Astrocyte (in vitro differentiated cells and primary cell): ENCODE data around the gene SV2C. TPM values are rescaled to one million over a fixed set of nuclear protein-coding genes. Genes with fewer than 3 reads are reported as not detected.

ENCODE experiments used
- DNase-seq: peaks from one replicate; pipeline ENCODE4 v3.0.0-alpha.2; 2010; ENCODE audit warnings: low read depth
- FAIRE-seq: peaks from 2 replicates; lab custom pipeline; 2011; peaks lifted over from hg19 to GRCh38; lab: Jason Lieb, UNC
- H2AFZ ChIP-seq: 2 replicates; pipeline ENCODE4 v1.6.0; 2012; ENCODE audit warnings: low read depth, low read length, inconsistent platforms
- H3K27ac ChIP-seq: 2 replicates; pipeline ENCODE4 v1.5.1; 2011; ENCODE audit warnings: low read depth, low read length, inconsistent platforms
- H3K27me3 ChIP-seq: 2 replicates; pipeline ENCODE4 v1.6.0; 2011; ENCODE audit warnings: low read length, inconsistent platforms; ENCODE audit not compliant: insufficient read depth
- H3K36me3 ChIP-seq: 2 replicates; pipeline ENCODE4 v1.5.1; 2011; ENCODE audit warnings: low read length, inconsistent platforms; ENCODE audit not compliant: insufficient read depth
- H3K4me1 ChIP-seq: 2 replicates; pipeline ENCODE4 v1.5.1; 2011; ENCODE audit warnings: low read length, inconsistent platforms; ENCODE audit not compliant: insufficient read depth
- H3K4me2 ChIP-seq: 2 replicates; pipeline ENCODE4 v1.6.0; 2012; ENCODE audit warnings: low read length, inconsistent platforms
- H3K4me3 ChIP-seq: 2 replicates; pipeline ENCODE4 v1.5.1; 2011; ENCODE audit warnings: low read depth, mild to moderate bottlenecking, low read length, inconsistent platforms; ENCODE audit not compliant: insufficient read depth
- H3K79me2 ChIP-seq: 2 replicates; pipeline ENCODE4 v1.6.0; 2012; ENCODE audit warnings: mild to moderate bottlenecking, low read length, inconsistent platforms; ENCODE audit not compliant: insufficient read depth
- H3K9ac ChIP-seq: 2 replicates; pipeline ENCODE4 v1.6.0; 2012; ENCODE audit warnings: mild to moderate bottlenecking, low read length, inconsistent platforms
- H3K9me3 ChIP-seq: 2 replicates; pipeline ENCODE4 v1.5.1; 2012; ENCODE audit warnings: low read depth, mild to moderate bottlenecking, low read length, inconsistent platforms; ENCODE audit not compliant: insufficient read depth
- H4K20me1 ChIP-seq: 2 replicates; pipeline ENCODE4 v1.6.0; 2012; ENCODE audit warnings: low read length, inconsistent platforms; ENCODE audit not compliant: insufficient read depth
- H3K27ac Mint-ChIP-seq: one replicate; pipeline ENCODE4 v1.8.0; 2021; ENCODE audit warnings: mild to moderate bottlenecking, mixed read lengths; ENCODE audit not compliant: unreplicated experiment
- H3K27me3 Mint-ChIP-seq: one replicate; pipeline ENCODE4 v1.8.0; 2021; ENCODE audit warnings: low read depth, mixed read lengths; ENCODE audit not compliant: unreplicated experiment
- H3K36me3 Mint-ChIP-seq: one replicate; pipeline ENCODE4 v1.8.0; 2021; ENCODE audit warnings: low read depth, mixed read lengths; ENCODE audit not compliant: unreplicated experiment
- H3K4me1 Mint-ChIP-seq: one replicate; pipeline ENCODE4 v1.8.0; 2021; ENCODE audit warnings: low read depth, mixed read lengths; ENCODE audit not compliant: unreplicated experiment
- H3K4me3 Mint-ChIP-seq: one replicate; pipeline ENCODE4 v1.8.0; 2021; ENCODE audit warnings: mild to moderate bottlenecking, moderate library complexity, mixed read lengths; ENCODE audit not compliant: unreplicated experiment
- H3K9me3 Mint-ChIP-seq: one replicate; pipeline ENCODE4 v1.8.0; 2021; ENCODE audit warnings: mild to moderate bottlenecking, mixed read lengths; ENCODE audit not compliant: unreplicated experiment
- CTCF ChIP-seq: IDR thresholded peaks from 2 replicates; pipeline ENCODE4 v1.5.1; 2011; ENCODE audit warnings: low read depth, mild to moderate bottlenecking, inconsistent platforms, low read length, moderate library complexity; ENCODE audit not compliant: insufficient read depth
- EZH2 ChIP-seq: IDR thresholded peaks from 2 replicates; pipeline ENCODE4 v1.6.1; 2012; ENCODE audit warnings: mild to moderate bottlenecking, low read length, inconsistent platforms; ENCODE audit not compliant: insufficient read depth
- total RNA-seq: library from RNA; stranded (reverse); gene quantifications from 2 replicates; pipeline ENCODE4 v1.2.1, GENCODE V29; 2021

SV2C gene
- total RNA-seq, 1 donor from 2014 or later = 0.05 TPM

- Mint-ChIP-seq H3K4me1 (no peaks in the 10 kb centered on the region), H3K27ac (no peak overlapping the region)
- H3K4me2 ChIP-seq = no peak overlapping the region
Measured at GRCh38 chr5:76209297-76209696, 126.1 kb downstream of the SV2C start.

GRCh38 chr5:76210946-76211345 lies 127.8 kb downstream of the SV2C start:
- Histone ChIP-seq H3K36me3 (no peaks in the 10 kb centered on the region), H3K79me2 (no peaks in the 10 kb centered on the region), H3K4me1 (no peaks in the 10 kb centered on the region), H3K27me3 (no peaks in the 10 kb centered on the region), H4K20me1 (no peaks in the 10 kb centered on the region), H3K27ac (no peak overlapping the region), H2AFZ (no peak overlapping the region), H3K9me3 (peaks cover 5% of the 10 kb centered on the region), H3K4me3 (no peak overlapping the region), H3K4me2 (no peak overlapping the region), H3K9ac (no peak overlapping the region)
- no peaks in the 10 kb centered on the region for H3K27me3 Mint-ChIP-seq
- H3K27ac Mint-ChIP-seq = no peak overlapping the region
- H3K36me3 Mint-ChIP-seq = no peaks in the 10 kb centered on the region
- H3K4me3 Mint-ChIP-seq = no peak overlapping the region
- H3K9me3 Mint-ChIP-seq = no peaks in the 10 kb centered on the region
- DNase-seq (no peak), FAIRE-seq (no peak)
- TF ChIP-seq EZH2 (no peak), CTCF (no peak)
- H3K4me1 Mint-ChIP-seq = no peaks in the 10 kb centered on the region

More at GRCh38 chr5:76209297-76209696, 126.1 kb downstream of the SV2C start:
- H3K79me2 ChIP-seq = no peaks in the 10 kb centered on the region
- H3K9me3 Mint-ChIP-seq = no peaks in the 10 kb centered on the region
- no peaks in the 10 kb centered on the region for H3K27me3 ChIP-seq
- TF ChIP-seq CTCF = no peak
- TF ChIP-seq EZH2 = no peak
- no peak overlapping the region for H2AFZ ChIP-seq
- no peaks in the 10 kb centered on the region for H4K20me1 ChIP-seq
- peaks cover 5% of the 10 kb centered on the region for H3K9me3 ChIP-seq
- H3K36me3 Mint-ChIP-seq = no peaks in the 10 kb centered on the region
- no peak overlapping the region for H3K4me3 ChIP-seq
- no peaks in the 10 kb centered on the region for H3K36me3 ChIP-seq
- no peak overlapping the region for H3K9ac ChIP-seq
- no peaks in the 10 kb centered on the region for H3K4me1 ChIP-seq
- H3K27ac ChIP-seq = no peak overlapping the region
- FAIRE-seq (no peak), DNase-seq (no peak)
- no peak overlapping the region for H3K4me3 Mint-ChIP-seq
- H3K27me3 Mint-ChIP-seq = no peaks in the 10 kb centered on the region

- TF ChIP-seq CTCF (no peak), EZH2 (no peak)
- H3K4me1 Mint-ChIP-seq = no peaks in the 10 kb centered on the region
- Histone ChIP-seq H3K79me2 (no peaks in the 10 kb centered on the region), H3K36me3 (no peaks in the 10 kb centered on the region), H3K27ac (no peak overlapping the region), H3K4me3 (no peak overlapping the region), H3K27me3 (no peaks in the 10 kb centered on the region), H3K9ac (no peak overlapping the region), H3K4me2 (no peak overlapping the region), H3K9me3 (peaks cover 5% of the 10 kb centered on the region), H2AFZ (no peak overlapping the region), H3K4me1 (no peaks in the 10 kb centered on the region), H4K20me1 (no peaks in the 10 kb centered on the region)
- no peaks in the 10 kb centered on the region for H3K27me3 Mint-ChIP-seq
- no peak overlapping the region for H3K4me3 Mint-ChIP-seq
- no peak overlapping the region for H3K27ac Mint-ChIP-seq
- H3K9me3 Mint-ChIP-seq = no peaks in the 10 kb centered on the region
- H3K36me3 Mint-ChIP-seq = no peaks in the 10 kb centered on the region
- no peak for FAIRE-seq
- DNase-seq = no peak
Measured at GRCh38 chr5:76213858-76214257, 130.7 kb downstream of the SV2C start.
